K562 (cell line): ENCODE data around the gene PRSS56. TPM values are rescaled to one million over a fixed set of nuclear protein-coding genes. Genes with fewer than 3 reads are reported as not detected.

ENCODE experiments used
- ATF7 ChIP-seq: fragments of 450-650 bp; IDR thresholded peaks from 2 replicates; pipeline ENCODE4 v1.7.1; 2014; ENCODE audit warnings: mild to moderate bottlenecking, moderate library complexity
- DIDO1 ChIP-seq: fragments of 450-650 bp; IDR thresholded peaks from 2 replicates; pipeline ENCODE4 v1.6.1; 2016; ENCODE audit warnings: low read depth, missing biosample characterization, missing genetic modification characterization
- GTF2B ChIP-seq: IDR thresholded peaks from 2 replicates; pipeline ENCODE4 v1.6.1; 2011; ENCODE audit not compliant: insufficient read length; ENCODE audit errors: extremely low read depth
- HDAC2 ChIP-seq: fragments of 450-650 bp; IDR thresholded peaks from 2 replicates; pipeline ENCODE4 v1.6.1; 2016; ENCODE audit warnings: mild to moderate bottlenecking
- HDAC3 ChIP-seq: fragments of 450-650 bp; IDR thresholded peaks from 2 replicates; pipeline ENCODE4 v1.6.1; 2018; ENCODE audit warnings: borderline replicate concordance, mild to moderate bottlenecking, moderate library complexity; ENCODE audit not compliant: partially characterized antibody
- KDM5B ChIP-seq: fragments of 200-600 bp; sonication (generic); IDR thresholded peaks from 2 replicates; pipeline ENCODE4 v1.6.1; 2012; ENCODE audit warnings: low read depth, mild to moderate bottlenecking, moderate library complexity, low read length, control low read depth, inconsistent platforms; ENCODE audit not compliant: insufficient replicate concordance
- L3MBTL2 ChIP-seq: fragments of 450-650 bp; IDR thresholded peaks from 2 replicates; pipeline ENCODE4 v1.6.1; 2016; ENCODE audit warnings: mild to moderate bottlenecking, moderate library complexity
- LEF1 ChIP-seq: fragments of 450-650 bp; IDR thresholded peaks from 2 replicates; pipeline ENCODE4 v1.6.1; 2016; ENCODE audit warnings: mild to moderate bottlenecking
- MAFG ChIP-seq: fragments of 450-650 bp; conservative IDR thresholded peaks from 2 replicates; pipeline ENCODE4 v1.6.1; 2016; ENCODE audit warnings: missing genetic modification characterization, missing compliant biosample characterization
- NCOA1 ChIP-seq: fragments of 450-650 bp; IDR thresholded peaks from 2 replicates; pipeline ENCODE4 v1.6.1; 2016; ENCODE audit warnings: low read depth
- SAFB ChIP-seq: fragments of 200-400 bp; formaldehyde crosslinking; IDR thresholded peaks from 2 replicates; pipeline ENCODE4 v1.6.1; 2017; ENCODE audit warnings: low read depth, low read length, borderline replicate concordance
- SIN3A ChIP-seq, 2 experiments: fragments of 150-350 bp in 1 of 2; IDR thresholded peaks; 2 replicates each; pipeline ENCODE4 v1.6.1; 2011 to 2016; ENCODE audit warnings: borderline replicate concordance in 2 of 2, low read depth in 2 of 2, low read length in 2 of 2, mild to moderate bottlenecking in 2 of 2, moderate library complexity in 2 of 2; ENCODE audit not compliant: control insufficient read depth in 1 of 2
- SLC30A9 ChIP-seq: fragments of 250-450 bp; sonication (Bioruptor Pico); IDR thresholded peaks from 2 replicates; pipeline ENCODE4 v1.8.0; 2022; ENCODE audit warnings: mild to moderate bottlenecking, moderate library complexity
- SRF ChIP-seq, 2 experiments: fragments of 250-450, 450-650 bp in 1 of 2; sonication (Bioruptor Pico) in 1 of 2; sonication (generic) in 1 of 2; formaldehyde crosslinking; IDR thresholded peaks; 2 replicates each; pipeline versions ENCODE4 v1.5.0 to v1.5.1; 2020 to 2022; ENCODE audit warnings: mild to moderate bottlenecking in 1 of 2, missing genetic modification reagents in 1 of 2
- SRSF9 ChIP-seq: fragments of 200-400 bp; formaldehyde crosslinking; IDR thresholded peaks from 2 replicates; pipeline ENCODE4 v1.6.1; 2017; ENCODE audit warnings: low read depth, low read length, borderline replicate concordance
- TCF7 ChIP-seq: sonication (generic); IDR thresholded peaks from 2 replicates; pipeline ENCODE4 v1.6.1; 2016; ENCODE audit warnings: antibody characterized with exemption, borderline replicate concordance
- TSC22D4 ChIP-seq: fragments of 450-650 bp; IDR thresholded peaks from 2 replicates; pipeline ENCODE4 v1.6.1; 2016; ENCODE audit warnings: missing genetic modification characterization, missing biosample characterization, control low read depth
- ZBTB26 ChIP-seq: fragments of 450-650 bp; formaldehyde crosslinking; IDR thresholded peaks from 2 replicates; pipeline ENCODE4 v1.4.0; 2022; ENCODE audit warnings: missing genetic modification characterization
- ZNF197 ChIP-seq: fragments of 200-800 bp; sonication (Bioruptor generic); IDR thresholded peaks from 2 replicates; pipeline ENCODE4 v1.6.1; 2016; ENCODE audit warnings: low read depth, missing genetic modification characterization, missing compliant biosample characterization
- ZNF436 ChIP-seq: fragments of 250-450, 450-650 bp; sonication (Bioruptor Pico); formaldehyde crosslinking; IDR thresholded peaks from 2 replicates; pipeline ENCODE4 v1.7.0; 2020; ENCODE audit warnings: mild to moderate bottlenecking
- polyA plus RNA-seq, 8 experiments: library from polyadenylated mRNA; depleted of rRNA in 4 of 8; stranded (reverse) in 5 of 8; unstranded in 3 of 8; fragments of >200 nt; fragmentation: Nextera tagmentation in 2 of 8; fragmentation: Illumina TruSeq in 1 of 8; extraction: Ambion mirVana in 2 of 8; extraction: Trizol in 1 of 8; gene quantifications; 2 replicates each; pipeline versions ENCODE4 v1.2.1 to v1.2.3, GENCODE V29; 2011 to 2014; ENCODE audit warnings: inconsistent platforms in 1 of 8, missing spikeins in 1 of 8
- total RNA-seq, 7 experiments: library from RNA; depleted of rRNA in 6 of 7; stranded (reverse); fragments of >200 nt in 6 of 7; fragmentation: Illumina TruSeq in 2 of 7; extraction: Trizol in 2 of 7; gene quantifications; 2 replicates each; pipeline versions ENCODE4 v1.2.1 to v1.2.3, GENCODE V29; 2011 to 2021; ENCODE audit warnings: low replicate concordance in 1 of 7
- TF ChIP-seq, protein P1 (sequence below): fragments of 450-650 bp; conservative IDR thresholded peaks from 2 replicates; pipeline ENCODE4 v1.6.1; 2016; ENCODE audit warnings: missing genetic modification characterization, low read depth, mild to moderate bottlenecking, control low read depth, missing compliant biosample characterization
- TF ChIP-seq, protein P2 (sequence below): sonication (generic); formaldehyde crosslinking; IDR thresholded peaks from 2 replicates; pipeline ENCODE4 v1.8.0; 2022; ENCODE audit warnings: mild to moderate bottlenecking, missing genetic modification reagents, borderline replicate concordance

The PRSS56 gene
- total and polyA plus RNA-seq, 9 of the 15 experiments (the other 6 are each of a cell fraction or from before 2014, with no cell fraction given) = not detected

GRCh38 chr2:232550354-232551249 lies 30.4 kb downstream of the PRSS56 start, which contains the start of the genes EIF4E2 and TIGD1 (continued):
- no peak; the same call in 1 of the 2 replicates for TF ChIP-seq TCF7
- no peak for TF ChIP-seq ZBTB26
- no peak for TF ChIP-seq ZNF436 (CRISPR knock-in tag)
- no peak for TF ChIP-seq DIDO1 (tag)
- peak; percentile 98 for TF ChIP-seq L3MBTL2
- no peak for TF ChIP-seq ZNF197 (CRISPR knock-in tag)
- TF ChIP-seq SAFB = no peak
- no peak for TF ChIP-seq TSC22D4 (tag)
- peak in 1 of 2 experiments; percentile 47; a peak in 1 of 4 replicates for TF ChIP-seq SRF (CRISPR knock-in tag; IDR thresholded peaks at IDR 0.05)
- peak; percentile 78; the same call in 1 of the 2 replicates for TF ChIP-seq HDAC2
- TF ChIP-seq NCOA1 = peak; percentile 96
- TF ChIP-seq SIN3A (IDR thresholded peaks at IDR 0.05; ENCODE audit: borderline replicate concordance in 2 of 2, control insufficient read depth in 1 of 2, low read depth in 2 of 2, low read length in 2 of 2) = no peak
- no peak; the same call in 1 of the 2 replicates for TF ChIP-seq LEF1
- peak; percentile 89 for TF ChIP-seq KDM5B
- no peak for TF ChIP-seq GTF2B
- TF ChIP-seq, protein P1, sequence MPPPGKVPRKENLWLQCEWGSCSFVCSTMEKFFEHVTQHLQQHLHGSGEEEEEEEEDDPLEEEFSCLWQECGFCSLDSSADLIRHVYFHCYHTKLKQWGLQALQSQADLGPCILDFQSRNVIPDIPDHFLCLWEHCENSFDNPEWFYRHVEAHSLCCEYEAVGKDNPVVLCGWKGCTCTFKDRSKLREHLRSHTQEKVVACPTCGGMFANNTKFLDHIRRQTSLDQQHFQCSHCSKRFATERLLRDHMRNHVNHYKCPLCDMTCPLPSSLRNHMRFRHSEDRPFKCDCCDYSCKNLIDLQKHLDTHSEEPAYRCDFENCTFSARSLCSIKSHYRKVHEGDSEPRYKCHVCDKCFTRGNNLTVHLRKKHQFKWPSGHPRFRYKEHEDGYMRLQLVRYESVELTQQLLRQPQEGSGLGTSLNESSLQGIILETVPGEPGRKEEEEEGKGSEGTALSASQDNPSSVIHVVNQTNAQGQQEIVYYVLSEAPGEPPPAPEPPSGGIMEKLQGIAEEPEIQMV (tag) = no peak
- no peak for TF ChIP-seq MAFG (tag)
- TF ChIP-seq SRSF9 = no peak
- TF ChIP-seq ATF7 = peak; percentile 10
- no peak for TF ChIP-seq SLC30A9 (CRISPR knock-in tag)
- TF ChIP-seq, protein P2, sequence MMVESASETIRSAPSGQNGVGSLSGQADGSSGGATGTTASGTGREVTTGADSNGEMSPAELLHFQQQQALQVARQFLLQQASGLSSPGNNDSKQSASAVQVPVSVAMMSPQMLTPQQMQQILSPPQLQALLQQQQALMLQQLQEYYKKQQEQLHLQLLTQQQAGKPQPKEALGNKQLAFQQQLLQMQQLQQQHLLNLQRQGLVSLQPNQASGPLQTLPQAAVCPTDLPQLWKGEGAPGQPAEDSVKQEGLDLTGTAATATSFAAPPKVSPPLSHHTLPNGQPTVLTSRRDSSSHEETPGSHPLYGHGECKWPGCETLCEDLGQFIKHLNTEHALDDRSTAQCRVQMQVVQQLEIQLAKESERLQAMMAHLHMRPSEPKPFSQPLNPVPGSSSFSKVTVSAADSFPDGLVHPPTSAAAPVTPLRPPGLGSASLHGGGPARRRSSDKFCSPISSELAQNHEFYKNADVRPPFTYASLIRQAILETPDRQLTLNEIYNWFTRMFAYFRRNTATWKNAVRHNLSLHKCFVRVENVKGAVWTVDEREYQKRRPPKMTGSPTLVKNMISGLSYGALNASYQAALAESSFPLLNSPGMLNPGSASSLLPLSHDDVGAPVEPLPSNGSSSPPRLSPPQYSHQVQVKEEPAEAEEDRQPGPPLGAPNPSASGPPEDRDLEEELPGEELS = no peak
- no peak for TF ChIP-seq HDAC3
